Omental fat pad (tissue), 4 donors: ENCODE data around the gene CD164L2. TPM values are rescaled to one million over a fixed set of nuclear protein-coding genes. Genes with fewer than 3 reads are reported as not detected.

Source experiments
- ATAC-seq: fragments of 150-250 bp; one replicate; pipeline ENCODE4 v1.9.1; 2016; ENCODE audit warnings: mild to moderate bottlenecking, moderate library complexity; ENCODE audit not compliant: low FRiP score
- DNase-seq: peaks from one replicate; pipeline ENCODE4 v3.0.0-alpha.2; 2019; ENCODE audit warnings: low spot score
- total RNA-seq, 4 donors: library from RNA; depleted of rRNA; stranded (reverse); fragments of >200 nt; gene quantifications; one replicate each; pipeline ENCODE4 v1.1.0, GENCODE V29; 2016
- TF ChIP-seq, protein P1 (sequence below), 3 donors: fragments of 450-650 bp; IDR thresholded peaks; one replicate each; pipeline ENCODE4 v1.5.1; 2016 to 2017; ENCODE audit warnings: antibody characterized with exemption in 3 of 3, mild to moderate bottlenecking in 3 of 3, moderate library complexity in 2 of 3

The CD164L2 gene
- total RNA-seq, 4 donors from 2014 or later = not detected

DNA sequence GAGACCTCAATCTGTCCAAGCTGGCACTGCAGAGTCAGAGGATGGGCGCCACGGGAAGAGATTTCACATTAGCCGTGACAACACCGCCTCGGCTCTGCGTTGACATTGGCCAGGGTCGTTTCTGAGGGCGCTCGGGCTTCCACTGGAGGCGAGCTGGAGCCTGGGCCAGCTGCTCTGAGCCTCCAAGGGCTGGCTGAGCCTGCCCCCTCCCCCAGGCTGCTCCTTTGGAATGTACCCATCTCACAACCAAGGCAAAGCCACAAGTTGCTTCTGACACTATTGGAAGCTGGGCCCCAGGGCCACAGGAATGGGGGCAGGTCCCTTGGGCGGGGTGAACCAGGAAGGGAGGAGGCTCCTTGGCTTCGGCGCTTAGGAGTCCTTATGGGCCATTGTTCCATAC, 21.9 kb upstream of the CD164L2 start:
- ATAC-seq = no peak
- DNase-seq = no peak
- TF ChIP-seq, protein P1, sequence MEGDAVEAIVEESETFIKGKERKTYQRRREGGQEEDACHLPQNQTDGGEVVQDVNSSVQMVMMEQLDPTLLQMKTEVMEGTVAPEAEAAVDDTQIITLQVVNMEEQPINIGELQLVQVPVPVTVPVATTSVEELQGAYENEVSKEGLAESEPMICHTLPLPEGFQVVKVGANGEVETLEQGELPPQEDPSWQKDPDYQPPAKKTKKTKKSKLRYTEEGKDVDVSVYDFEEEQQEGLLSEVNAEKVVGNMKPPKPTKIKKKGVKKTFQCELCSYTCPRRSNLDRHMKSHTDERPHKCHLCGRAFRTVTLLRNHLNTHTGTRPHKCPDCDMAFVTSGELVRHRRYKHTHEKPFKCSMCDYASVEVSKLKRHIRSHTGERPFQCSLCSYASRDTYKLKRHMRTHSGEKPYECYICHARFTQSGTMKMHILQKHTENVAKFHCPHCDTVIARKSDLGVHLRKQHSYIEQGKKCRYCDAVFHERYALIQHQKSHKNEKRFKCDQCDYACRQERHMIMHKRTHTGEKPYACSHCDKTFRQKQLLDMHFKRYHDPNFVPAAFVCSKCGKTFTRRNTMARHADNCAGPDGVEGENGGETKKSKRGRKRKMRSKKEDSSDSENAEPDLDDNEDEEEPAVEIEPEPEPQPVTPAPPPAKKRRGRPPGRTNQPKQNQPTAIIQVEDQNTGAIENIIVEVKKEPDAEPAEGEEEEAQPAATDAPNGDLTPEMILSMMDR (IDR thresholded peaks at IDR 0.05) = no peak

DNA sequence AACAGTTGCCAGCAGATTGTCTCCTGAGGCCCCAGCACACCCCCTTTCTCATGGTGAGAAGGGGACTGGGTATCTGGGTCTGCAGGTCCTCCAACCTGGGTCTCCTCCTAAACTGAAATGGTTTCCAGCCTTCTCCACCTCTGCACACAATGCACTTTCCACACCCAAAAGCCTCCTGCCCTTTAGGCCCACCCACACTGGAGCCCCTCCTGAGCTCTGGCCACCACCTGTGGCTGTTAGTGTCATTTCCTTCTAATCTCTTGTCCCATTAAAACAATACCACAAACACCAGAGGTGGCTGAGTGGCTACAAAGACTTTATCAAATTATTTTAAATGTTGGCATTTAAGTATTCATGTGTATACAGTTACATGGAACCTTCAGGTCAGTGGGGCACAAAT, 20.8 kb upstream of the CD164L2 start:
- no peak for ATAC-seq
- no peak for DNase-seq
- TF ChIP-seq, protein P1 (IDR thresholded peaks at IDR 0.05) = no peak

DNA sequence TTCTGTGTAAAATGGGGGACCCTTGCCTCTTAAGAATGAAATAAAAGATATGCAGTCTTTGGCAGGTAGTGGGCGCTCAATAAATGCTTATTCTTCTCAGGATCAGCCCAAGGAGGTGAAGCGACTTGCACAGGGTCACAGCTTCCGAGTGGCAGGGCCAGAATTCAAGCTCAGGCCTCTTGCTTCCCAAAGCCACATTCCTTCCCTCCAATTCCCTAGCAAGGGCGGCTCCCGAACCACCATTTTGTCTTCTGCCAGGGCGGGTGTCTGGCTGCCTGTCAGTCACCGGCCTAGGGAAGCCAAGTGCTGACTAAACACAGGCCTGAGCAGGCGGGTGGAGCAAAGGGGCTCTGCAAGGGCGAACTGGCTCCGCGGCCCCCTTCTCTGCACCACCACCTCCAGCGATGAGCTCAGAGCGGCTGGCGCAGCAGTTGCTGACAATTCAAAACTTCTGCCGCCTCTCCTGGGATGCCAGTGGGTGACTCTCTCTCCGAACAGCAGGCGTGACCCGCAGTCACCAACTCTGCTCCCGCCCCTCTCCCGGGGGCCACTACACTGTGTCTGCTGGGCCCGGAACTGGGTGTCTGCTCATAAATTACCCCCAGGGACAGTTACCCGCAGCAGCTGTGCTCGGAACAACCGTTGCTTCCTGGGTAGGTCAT, 20.1 kb upstream of the CD164L2 start:
- no peak for DNase-seq
- TF ChIP-seq, protein P1 (IDR thresholded peaks at IDR 0.05) = no peak
- peak; percentile 52 for ATAC-seq

DNA sequence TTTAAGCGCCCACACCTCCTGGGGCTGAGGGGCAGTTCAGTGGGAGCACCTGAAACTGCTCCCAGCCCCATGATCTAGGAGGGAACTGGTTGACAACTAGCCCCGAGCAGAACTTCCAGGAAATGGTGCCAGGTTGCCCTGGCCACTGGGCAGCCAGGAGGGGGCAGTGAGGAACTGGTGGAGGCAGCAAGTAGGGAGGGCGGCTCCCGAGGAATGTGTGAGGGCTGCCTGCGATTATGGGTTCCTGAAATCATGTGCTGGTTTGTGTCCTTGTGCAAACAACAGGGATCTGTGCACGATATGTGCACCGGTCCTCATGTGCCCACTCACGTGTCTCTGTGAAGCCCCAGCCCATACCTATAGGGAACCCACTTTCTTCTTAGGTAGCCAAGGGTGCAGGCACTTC, 19.2 kb upstream of the CD164L2 start:
- TF ChIP-seq, protein P1 (IDR thresholded peaks at IDR 0.05) = no peak
- ATAC-seq (peak; percentile 37), DNase-seq (no peak)

DNA sequence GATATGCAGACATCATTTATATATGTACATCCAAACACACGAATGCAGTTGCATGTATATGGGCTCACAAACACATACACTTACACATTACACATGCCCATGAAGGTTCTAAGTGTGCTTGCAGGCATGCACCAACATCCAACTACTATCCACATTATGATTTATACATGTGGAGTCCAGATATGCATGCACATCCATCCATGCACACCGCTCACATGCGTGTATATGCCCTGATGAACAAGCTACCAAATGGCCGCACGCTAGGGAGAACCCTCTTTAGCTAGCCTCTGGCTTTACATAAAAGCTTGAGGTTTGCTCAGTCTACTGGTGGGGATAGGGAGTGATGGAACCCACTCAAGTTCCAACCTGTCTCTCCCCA, 17.8 kb upstream of the CD164L2 start:
- ATAC-seq = no peak
- TF ChIP-seq, protein P1 (IDR thresholded peaks at IDR 0.05) = no peak
- no peak for DNase-seq

DNA sequence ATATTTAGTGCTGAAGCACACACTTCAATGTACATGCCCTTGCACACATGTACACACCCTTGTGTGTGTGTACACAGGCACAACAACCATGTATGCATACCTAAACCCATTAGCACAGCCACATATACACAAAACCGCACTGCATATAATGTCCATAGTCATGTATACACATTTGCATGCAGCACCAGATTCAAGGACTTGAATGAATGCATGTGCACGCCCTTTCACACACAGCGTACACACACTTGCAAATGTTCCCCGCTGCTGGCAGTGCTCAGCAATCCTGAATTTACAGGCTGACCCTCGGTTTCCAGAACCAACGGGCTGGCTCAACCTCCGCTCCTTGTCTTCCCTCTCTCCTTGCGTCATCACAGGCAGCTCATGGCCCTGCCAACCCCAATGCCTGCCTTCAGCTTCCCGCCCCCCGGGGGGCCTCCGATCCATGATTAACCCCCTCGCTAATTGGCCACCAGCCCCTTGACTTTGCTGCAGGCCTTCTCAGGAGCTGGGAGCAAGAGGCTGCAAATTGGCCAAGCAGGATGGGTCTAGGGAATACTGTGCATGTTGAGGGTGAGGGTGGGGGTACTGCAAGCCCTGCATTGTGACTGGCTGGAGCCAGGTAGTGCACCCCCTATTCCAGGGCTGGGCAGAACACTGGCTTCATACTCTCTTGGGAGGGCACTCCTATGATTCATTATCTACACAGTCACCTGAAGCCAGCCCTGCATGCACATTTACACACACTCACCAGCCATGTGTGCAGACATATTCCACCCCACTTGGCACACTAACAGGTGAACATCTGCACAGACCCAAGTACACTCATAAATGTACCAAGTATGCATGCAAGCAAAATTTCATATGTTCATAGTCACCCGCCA, 17.2 kb upstream of the CD164L2 start:
- DNase-seq (no peak), ATAC-seq (no peak)
- TF ChIP-seq, protein P1 (IDR thresholded peaks at IDR 0.05) = no peak
